Thymus (tissue), 11 donors: ENCODE measurements around the gene TACSTD2. TPM values are rescaled to one million over a fixed set of nuclear protein-coding genes. Genes with fewer than 3 reads are reported as not detected.
"Not testable (repeated sequence)": the region's sequence is repeated elsewhere in the genome, so short reads cannot be mapped to it uniquely, and the experiment has no call there.

Experiments
- DNase-seq, 9 donors: peaks; one replicate each; pipeline ENCODE4 v3.0.0-alpha.2; 2013; ENCODE audit warnings: low spot score in 9 of 9, low read depth in 6 of 9, missing footprints in 1 of 9
- H3K27ac ChIP-seq, 2 donors: one replicate each; pipeline ENCODE4 v1.5.1; 2013; ENCODE audit warnings: control low read depth in 1 of 2, low read depth in 1 of 2, low read length in 1 of 2, mild to moderate bottlenecking in 1 of 2, moderate library complexity in 1 of 2
- H3K27me3 ChIP-seq, 2 donors: one replicate each; pipeline ENCODE4 v1.5.1; 2013; ENCODE audit warnings: low read length in 1 of 2; ENCODE audit not compliant: control insufficient read depth in 2 of 2, insufficient read depth in 1 of 2
- H3K36me3 ChIP-seq, 2 donors: one replicate each; pipeline ENCODE4 v1.5.1; 2013; ENCODE audit warnings: low read length in 1 of 2, mild to moderate bottlenecking in 1 of 2, moderate library complexity in 1 of 2; ENCODE audit not compliant: control insufficient read depth in 2 of 2, insufficient read depth in 2 of 2
- H3K4me1 ChIP-seq, 2 donors: one replicate each; pipeline ENCODE4 v1.5.1; 2013; ENCODE audit warnings: low read length in 2 of 2; ENCODE audit not compliant: control insufficient read depth in 2 of 2, insufficient read depth in 2 of 2
- H3K4me3 ChIP-seq, 2 donors: one replicate each; pipeline ENCODE4 v1.5.1; 2013; ENCODE audit warnings: low read length in 2 of 2, control low read depth in 1 of 2, mild to moderate bottlenecking in 1 of 2
- H3K9me3 ChIP-seq, 2 donors: one replicate each; pipeline ENCODE4 v1.5.1; 2013; ENCODE audit warnings: low read length in 1 of 2, mild to moderate bottlenecking in 1 of 2; ENCODE audit not compliant: control insufficient read depth in 2 of 2, insufficient read depth in 1 of 2
- WGBS: extraction: QIAGEN DNeasy Blood & Tissue Kit; methylation state at CpG from one replicate; pipeline ENCODE4 v1.1.7; 2013; 5-methylcytosine and 5-hydroxymethylcytosine counted together
- polyA plus RNA-seq: library from polyadenylated mRNA; stranded (reverse); fragments of 200-250 nt; gene quantifications from one replicate; pipeline ENCODE4 v1.2.3, GENCODE V29; 2013
- total RNA-seq: library from RNA; stranded (reverse); fragments of 120-200 nt; gene quantifications from one replicate; pipeline ENCODE4 v1.2.4, GENCODE V29; 2013
- donor health status: healthy.

TACSTD2 gene
- total and polyA plus RNA-seq, 2 donors, result 2.9 to 132 TPM

DNA sequence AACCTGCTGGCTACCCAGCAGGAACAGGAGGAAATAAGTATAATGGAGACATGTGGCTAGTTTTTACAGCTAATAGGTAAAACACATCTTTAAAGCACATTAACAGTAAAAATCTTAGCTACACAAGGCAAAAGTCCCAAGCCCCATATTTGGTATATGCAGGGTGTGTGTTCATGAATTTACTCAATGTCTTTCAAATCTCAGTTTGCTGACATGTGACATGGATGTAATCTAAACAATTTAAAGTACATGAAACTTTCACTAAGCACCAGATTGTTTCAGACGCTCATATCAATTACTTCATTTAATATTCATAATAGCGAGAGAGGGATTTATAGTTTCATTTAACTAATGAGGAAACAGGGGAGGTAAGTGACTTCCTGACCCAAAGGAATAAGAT, 3.9 kb downstream of the TACSTD2 start:
- H3K4me3 ChIP-seq, result no peak overlapping the region
- H3K9me3 ChIP-seq, result peaks cover 0 to 5% of the 10 kb centered on the region in 2 donors
- WGBS, result 93% methylated on average over 2 of the region's 2 CpGs
- no peak for DNase-seq
- H3K36me3 ChIP-seq, result no peaks in the 10 kb centered on the region
- peaks cover 0 to 3% of the 10 kb centered on the region in 2 donors for H3K4me1 ChIP-seq
- H3K27ac ChIP-seq, result no peak overlapping the region
- H3K27me3 ChIP-seq, result peaks cover 36 to 55% of the 10 kb centered on the region in 2 donors

DNA sequence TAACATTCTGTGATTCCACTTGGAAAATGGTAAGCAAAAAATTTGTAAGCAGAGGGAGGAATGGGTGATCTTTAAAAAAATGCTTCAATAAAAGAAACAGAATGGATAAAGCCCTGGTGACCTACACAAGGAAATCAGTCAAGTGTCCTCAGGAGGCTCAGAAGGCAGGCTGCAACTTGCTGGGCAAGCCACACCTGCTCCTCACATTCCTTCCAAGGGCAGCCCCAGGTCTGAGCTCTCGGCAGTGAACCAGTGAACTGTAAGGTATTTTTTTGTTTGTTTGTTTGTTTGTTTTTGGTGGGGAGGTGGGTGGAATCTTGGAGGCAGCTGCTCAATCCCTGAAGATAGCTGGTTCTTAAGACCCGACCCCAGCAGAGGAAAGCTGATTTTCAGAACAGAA, 4.4 kb downstream of the TACSTD2 start:
- peaks cover 0 to 3% of the 10 kb centered on the region in 2 donors for H3K4me1 ChIP-seq
- no peak for DNase-seq
- H3K27ac ChIP-seq, result no peak overlapping the region

DNA sequence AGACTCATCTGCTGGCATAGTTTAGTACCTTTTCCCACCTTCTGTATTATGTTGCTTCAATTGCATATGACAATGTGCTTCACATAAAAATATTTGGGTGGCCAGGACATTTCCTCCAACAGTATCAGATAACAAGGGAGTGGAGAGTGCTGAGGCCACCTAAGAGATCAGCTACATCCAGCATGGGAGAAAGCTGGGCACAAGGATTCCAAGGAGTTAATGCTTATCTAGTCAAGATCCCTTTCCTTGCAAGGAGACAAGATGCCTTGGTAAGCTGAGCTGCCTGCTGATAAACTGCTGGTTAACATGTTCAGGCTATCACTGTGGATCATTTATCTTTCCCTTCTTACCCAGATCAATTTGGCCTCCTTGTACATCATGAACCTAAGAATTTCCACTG, 5.4 kb downstream of the TACSTD2 start:
- Histone ChIP-seq H3K36me3 (no peaks in the 10 kb centered on the region), H3K9me3 (peaks cover 0 to 5% of the 10 kb centered on the region in 2 donors), H3K27ac (no peak overlapping the region), H3K4me1 (peaks cover 0 to 3% of the 10 kb centered on the region in 2 donors), H3K4me3 (no peak overlapping the region), H3K27me3 (peaks cover 22 to 40% of the 10 kb centered on the region in 2 donors)
- no peak for DNase-seq

More for the DNA sequence above, 4.4 kb downstream of the TACSTD2 start:
- H3K36me3 ChIP-seq, result no peaks in the 10 kb centered on the region
- peaks cover 0 to 5% of the 10 kb centered on the region in 2 donors for H3K9me3 ChIP-seq
- WGBS, result 93% methylated on average over 2 of the region's 2 CpGs
- no peak overlapping the region for H3K4me3 ChIP-seq
- peaks cover 32 to 50% of the 10 kb centered on the region in 2 donors for H3K27me3 ChIP-seq

DNA sequence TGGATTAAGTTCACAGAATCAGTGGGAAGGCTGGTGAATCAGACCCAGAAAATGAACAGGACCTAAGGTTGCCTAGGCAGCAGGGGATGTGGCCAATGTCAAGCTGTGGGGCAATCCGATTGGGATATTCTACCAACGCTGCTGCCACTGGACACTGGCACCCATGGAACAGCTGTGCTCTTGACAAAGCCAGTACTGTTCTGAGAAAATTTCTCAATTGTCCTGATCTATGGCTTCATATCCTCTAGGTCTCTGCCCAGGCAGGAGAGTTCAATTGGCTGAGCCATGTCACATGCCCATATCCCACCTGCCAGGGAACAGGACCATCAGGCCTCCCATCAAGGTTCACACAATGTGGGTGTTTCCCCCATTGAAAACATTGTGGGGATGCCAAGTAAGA, 6.2 kb downstream of the TACSTD2 start:
- H3K27me3 ChIP-seq, result peaks cover 16 to 32% of the 10 kb centered on the region in 2 donors
- no peaks in the 10 kb centered on the region for H3K4me1 ChIP-seq
- DNase-seq, result no peak
- H3K9me3 ChIP-seq, result no peaks in the 10 kb centered on the region
- 95% methylated on average over 2 of the region's 2 CpGs for WGBS
- no peak overlapping the region for H3K4me3 ChIP-seq
- H3K36me3 ChIP-seq, result no peaks in the 10 kb centered on the region
- no peak overlapping the region for H3K27ac ChIP-seq

DNA sequence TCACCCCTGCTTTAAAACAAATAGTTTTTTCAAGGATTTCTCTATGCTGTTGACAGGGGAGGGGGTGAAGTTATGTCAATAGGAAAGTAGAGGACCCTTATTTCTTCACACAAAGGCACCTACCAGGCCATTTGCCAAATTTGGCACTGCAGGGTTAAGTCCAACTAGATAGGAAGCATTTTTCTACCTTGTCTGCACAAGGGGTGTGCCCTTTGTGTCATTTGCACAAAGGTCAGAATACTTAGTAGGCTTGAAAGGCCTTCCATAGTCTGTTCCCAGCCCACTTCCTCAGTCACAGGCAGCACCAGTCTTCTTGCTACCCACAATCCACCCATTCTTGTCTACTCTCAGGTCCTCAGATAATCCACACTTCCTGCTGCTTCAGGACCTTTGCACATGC, 7.0 kb downstream of the TACSTD2 start:
- Histone ChIP-seq H3K36me3 (no peaks in the 10 kb centered on the region), H3K27ac (no peak overlapping the region), H3K27me3 (peaks cover 9 to 25% of the 10 kb centered on the region in 2 donors), H3K9me3 (no peaks in the 10 kb centered on the region), H3K4me3 (no peak overlapping the region), H3K4me1 (no peaks in the 10 kb centered on the region)
- no peak for DNase-seq

DNA sequence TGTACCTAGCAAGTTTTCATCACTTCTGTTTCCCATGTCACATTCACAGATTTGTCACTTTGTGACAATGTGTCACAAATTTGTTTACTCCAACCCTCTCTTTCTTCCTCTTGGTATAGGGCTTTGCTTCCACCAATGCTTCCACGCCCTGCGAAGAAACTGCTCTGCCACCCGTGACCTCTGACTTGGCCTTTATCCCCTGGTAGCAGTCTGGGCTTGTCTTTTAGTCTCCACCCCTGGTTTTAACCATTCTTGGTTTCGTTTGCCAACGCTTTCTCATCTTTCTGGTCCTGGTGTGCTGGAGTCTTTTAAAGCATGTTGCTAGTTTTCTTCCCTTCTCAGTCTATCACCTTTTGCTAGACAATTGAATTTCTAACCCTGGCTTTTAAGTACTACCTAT, 8.1 kb downstream of the TACSTD2 start:
- Histone ChIP-seq H3K9me3 (no peaks in the 10 kb centered on the region), H3K36me3 (no peaks in the 10 kb centered on the region), H3K27ac (no peak overlapping the region), H3K27me3 (peaks cover 6 to 14% of the 10 kb centered on the region in 2 donors), H3K4me3 (no peak overlapping the region), H3K4me1 (no peaks in the 10 kb centered on the region)
- WGBS, result 94% methylated on average over 5 of the region's 5 CpGs
- no peak for DNase-seq

DNA sequence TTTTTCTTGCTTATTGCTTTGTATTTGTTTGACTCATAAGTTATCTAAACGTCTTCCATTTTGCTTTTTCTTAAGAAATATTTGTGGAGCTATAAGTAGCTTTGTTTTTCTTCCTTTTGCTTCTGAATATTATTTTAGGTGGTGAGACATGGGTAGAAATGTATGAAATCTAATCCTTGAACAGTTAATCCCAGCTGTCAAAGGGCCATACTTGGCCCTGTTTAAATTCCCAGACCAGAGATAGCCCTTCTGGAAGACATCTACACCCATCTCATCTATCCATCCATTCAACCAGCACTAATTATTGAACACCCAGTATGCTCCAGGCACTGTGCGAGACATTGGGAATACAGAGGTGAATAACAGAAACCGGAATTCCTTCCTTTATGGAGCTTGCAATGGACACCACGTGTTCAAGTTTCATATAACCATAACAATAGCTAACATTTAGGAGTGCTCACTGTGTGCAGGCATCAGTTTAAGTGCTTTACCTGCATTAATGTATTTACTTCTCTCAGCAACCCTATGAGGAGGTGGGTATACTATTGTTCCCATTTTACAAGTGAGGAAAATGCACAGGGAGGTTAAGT, 8.7 kb downstream of the TACSTD2 start:
- no peaks in the 10 kb centered on the region for H3K4me1 ChIP-seq
- no peak overlapping the region for H3K4me3 ChIP-seq
- no peaks in the 10 kb centered on the region for H3K36me3 ChIP-seq
- DNase-seq, result no peak
- no peaks in the 10 kb centered on the region for H3K9me3 ChIP-seq
- no peak overlapping the region for H3K27ac ChIP-seq
- 90% methylated on average over 4 of the region's 4 CpGs for WGBS
- peaks cover 6 to 10% of the 10 kb centered on the region in 2 donors for H3K27me3 ChIP-seq

DNA sequence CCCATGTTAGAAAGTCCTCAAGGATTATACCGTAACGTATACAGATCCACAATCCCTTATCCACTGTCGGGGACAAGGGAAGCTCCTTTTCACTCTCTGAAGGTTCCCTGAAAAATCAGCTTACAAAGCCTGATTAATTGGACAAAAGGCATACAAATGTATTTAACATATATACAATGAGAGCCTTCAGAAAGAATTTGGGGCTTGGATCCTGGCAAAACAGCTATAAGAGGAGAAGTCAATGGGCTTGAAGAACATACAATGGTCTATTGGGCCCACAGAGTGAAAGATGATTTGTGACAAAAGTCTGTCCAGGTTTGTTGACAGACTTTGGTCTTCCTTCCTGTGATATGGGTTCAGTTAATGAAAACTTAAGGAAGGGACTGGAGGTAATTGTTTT, 10.7 kb downstream of the TACSTD2 start:
- no peak for DNase-seq
- Histone ChIP-seq H3K4me3 (no peak overlapping the region), H3K9me3 (no peaks in the 10 kb centered on the region), H3K36me3 (no peaks in the 10 kb centered on the region), H3K27ac (no peak overlapping the region), H3K4me1 (no peaks in the 10 kb centered on the region), H3K27me3 (peaks cover 0 to 6% of the 10 kb centered on the region in 2 donors)
- WGBS, result 81% methylated on average over 3 of the region's 3 CpGs

DNA sequence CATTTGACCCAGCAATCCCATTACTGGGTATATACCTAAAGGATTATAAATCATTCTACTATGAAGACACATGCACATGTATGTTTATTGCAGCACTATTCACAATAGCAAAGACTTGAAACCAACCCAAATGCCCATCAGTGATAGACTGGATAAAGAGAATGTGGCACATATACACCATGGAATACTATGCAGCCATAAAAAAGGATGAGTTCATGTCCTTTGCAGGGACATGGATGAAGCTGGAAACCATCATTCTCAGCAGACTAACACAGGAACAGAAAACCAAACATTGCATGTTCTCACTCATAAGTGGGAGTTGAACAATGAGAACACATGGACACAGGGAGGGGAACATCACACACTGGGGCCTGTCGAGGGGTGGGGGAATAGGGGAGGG, 13.3 kb downstream of the TACSTD2 start:
- not testable (repeated sequence) for H3K27me3 ChIP-seq, H3K36me3 ChIP-seq, DNase-seq, H3K9me3 ChIP-seq, H3K4me1 ChIP-seq, H3K4me3 ChIP-seq, H3K27ac ChIP-seq
- 88% methylated on average over 1 of the region's 1 CpG for WGBS
